Panc1 (cell line): ENCODE results near the gene STARD10.

Experiments
- POLR2AphosphoS5 ChIP-seq: IDR thresholded peaks from 2 replicates; pipeline ENCODE4 v1.6.1; 2012; ENCODE audit warnings: mild to moderate bottlenecking, low read depth, low read length, moderate library complexity
- SIN3A ChIP-seq: IDR thresholded peaks from 2 replicates; pipeline ENCODE4 v1.6.1; 2012; ENCODE audit warnings: low read depth, mild to moderate bottlenecking, low read length, moderate library complexity, borderline replicate concordance; ENCODE audit not compliant: insufficient read depth
- TCF7L2 ChIP-seq: IDR thresholded peaks from 2 replicates; pipeline ENCODE4 v1.6.1; 2011; ENCODE audit warnings: mild to moderate bottlenecking, low read depth, low read length, inconsistent platforms
- TF ChIP-seq, protein P1 (sequence below): fragments of 450-650 bp; IDR thresholded peaks from 2 replicates; pipeline ENCODE4 v1.5.1; 2017; ENCODE audit warnings: mild to moderate bottlenecking
- TF ChIP-seq, protein P2 (sequence below), 2 experiments: IDR thresholded peaks; 2 replicates each; pipeline ENCODE4 v1.6.1; 2011 to 2012; ENCODE audit warnings: low read depth in 2 of 2, control low read depth in 1 of 2, low read length in 1 of 2, mild to moderate bottlenecking in 1 of 2, moderate library complexity in 1 of 2; ENCODE audit not compliant: insufficient read depth in 1 of 2

DNA sequence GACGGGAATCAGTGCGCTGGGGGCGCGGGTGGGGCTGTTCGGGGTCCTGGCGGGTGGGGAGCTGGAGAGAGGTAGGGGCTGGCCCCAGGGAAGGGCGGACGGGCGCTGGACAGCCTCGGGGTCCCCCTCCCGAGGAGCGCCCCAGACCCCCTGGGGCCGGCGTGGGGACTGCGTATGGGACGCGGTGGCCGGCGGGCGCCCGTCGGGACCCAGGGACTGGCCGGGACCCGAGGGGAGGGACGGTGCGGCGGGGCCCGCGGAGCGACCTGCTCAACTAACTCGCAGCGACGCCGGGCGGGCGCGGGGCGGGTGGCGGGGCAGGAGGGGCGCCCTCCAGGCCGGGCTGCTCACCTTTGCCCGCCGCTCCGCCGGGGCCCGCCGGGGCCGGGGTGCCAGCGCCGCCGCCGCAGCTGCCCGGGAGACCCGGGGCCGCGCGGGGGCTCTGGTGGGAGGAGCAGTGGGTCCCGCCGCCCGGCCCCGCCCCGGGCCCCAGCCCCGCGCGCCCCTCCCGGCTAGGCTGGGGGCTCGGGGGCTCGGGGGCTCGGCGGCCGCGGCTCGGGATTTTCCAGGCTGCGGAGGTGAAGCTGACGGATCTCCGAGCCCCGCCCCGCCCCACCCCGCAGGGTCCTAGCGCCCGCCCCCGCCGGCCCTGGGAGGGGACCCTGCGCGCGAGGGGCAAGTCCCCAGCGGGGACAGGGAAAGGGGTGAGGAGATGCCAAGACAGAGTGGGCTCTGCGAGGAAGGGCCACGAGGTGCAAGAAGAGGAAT lies 12.3 kb downstream of the STARD10 start:
- TF ChIP-seq TCF7L2 (no peak), POLR2AphosphoS5 (no peak), SIN3A (no peak; the same call in 1 of the 2 replicates)
- TF ChIP-seq, protein P1, sequence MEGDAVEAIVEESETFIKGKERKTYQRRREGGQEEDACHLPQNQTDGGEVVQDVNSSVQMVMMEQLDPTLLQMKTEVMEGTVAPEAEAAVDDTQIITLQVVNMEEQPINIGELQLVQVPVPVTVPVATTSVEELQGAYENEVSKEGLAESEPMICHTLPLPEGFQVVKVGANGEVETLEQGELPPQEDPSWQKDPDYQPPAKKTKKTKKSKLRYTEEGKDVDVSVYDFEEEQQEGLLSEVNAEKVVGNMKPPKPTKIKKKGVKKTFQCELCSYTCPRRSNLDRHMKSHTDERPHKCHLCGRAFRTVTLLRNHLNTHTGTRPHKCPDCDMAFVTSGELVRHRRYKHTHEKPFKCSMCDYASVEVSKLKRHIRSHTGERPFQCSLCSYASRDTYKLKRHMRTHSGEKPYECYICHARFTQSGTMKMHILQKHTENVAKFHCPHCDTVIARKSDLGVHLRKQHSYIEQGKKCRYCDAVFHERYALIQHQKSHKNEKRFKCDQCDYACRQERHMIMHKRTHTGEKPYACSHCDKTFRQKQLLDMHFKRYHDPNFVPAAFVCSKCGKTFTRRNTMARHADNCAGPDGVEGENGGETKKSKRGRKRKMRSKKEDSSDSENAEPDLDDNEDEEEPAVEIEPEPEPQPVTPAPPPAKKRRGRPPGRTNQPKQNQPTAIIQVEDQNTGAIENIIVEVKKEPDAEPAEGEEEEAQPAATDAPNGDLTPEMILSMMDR, result no peak
- TF ChIP-seq, protein P2, sequence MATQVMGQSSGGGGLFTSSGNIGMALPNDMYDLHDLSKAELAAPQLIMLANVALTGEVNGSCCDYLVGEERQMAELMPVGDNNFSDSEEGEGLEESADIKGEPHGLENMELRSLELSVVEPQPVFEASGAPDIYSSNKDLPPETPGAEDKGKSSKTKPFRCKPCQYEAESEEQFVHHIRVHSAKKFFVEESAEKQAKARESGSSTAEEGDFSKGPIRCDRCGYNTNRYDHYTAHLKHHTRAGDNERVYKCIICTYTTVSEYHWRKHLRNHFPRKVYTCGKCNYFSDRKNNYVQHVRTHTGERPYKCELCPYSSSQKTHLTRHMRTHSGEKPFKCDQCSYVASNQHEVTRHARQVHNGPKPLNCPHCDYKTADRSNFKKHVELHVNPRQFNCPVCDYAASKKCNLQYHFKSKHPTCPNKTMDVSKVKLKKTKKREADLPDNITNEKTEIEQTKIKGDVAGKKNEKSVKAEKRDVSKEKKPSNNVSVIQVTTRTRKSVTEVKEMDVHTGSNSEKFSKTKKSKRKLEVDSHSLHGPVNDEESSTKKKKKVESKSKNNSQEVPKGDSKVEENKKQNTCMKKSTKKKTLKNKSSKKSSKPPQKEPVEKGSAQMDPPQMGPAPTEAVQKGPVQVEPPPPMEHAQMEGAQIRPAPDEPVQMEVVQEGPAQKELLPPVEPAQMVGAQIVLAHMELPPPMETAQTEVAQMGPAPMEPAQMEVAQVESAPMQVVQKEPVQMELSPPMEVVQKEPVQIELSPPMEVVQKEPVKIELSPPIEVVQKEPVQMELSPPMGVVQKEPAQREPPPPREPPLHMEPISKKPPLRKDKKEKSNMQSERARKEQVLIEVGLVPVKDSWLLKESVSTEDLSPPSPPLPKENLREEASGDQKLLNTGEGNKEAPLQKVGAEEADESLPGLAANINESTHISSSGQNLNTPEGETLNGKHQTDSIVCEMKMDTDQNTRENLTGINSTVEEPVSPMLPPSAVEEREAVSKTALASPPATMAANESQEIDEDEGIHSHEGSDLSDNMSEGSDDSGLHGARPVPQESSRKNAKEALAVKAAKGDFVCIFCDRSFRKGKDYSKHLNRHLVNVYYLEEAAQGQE (IDR thresholded peaks at IDR 0.05; ENCODE audit: insufficient read depth in 1 of 2, low read depth in 2 of 2, low read length in 1 of 2), result no peak
